Lung (tissue), 12 donors: ENCODE measurements around the gene PDCD4. TPM values are rescaled to one million over a fixed set of nuclear protein-coding genes. Genes with fewer than 3 reads are reported as not detected.

Experiments used
- ATAC-seq: fragments of 200-7000 bp; cut with Tn5 transposase; one replicate; pipeline ENCODE4 v1.9.1; 2020; ENCODE audit warnings: moderate number of reproducible peaks; ENCODE audit not compliant: insufficient read depth, low FRiP score
- DNase-seq, 3 donors: peaks; one replicate each; pipeline ENCODE4 v3.0.0-alpha.2; 2013 to 2017
- H3K27ac ChIP-seq, 2 donors: one replicate each; pipeline ENCODE4 v1.5.1; 2013; ENCODE audit warnings: mild to moderate bottlenecking in 2 of 2, moderate library complexity in 2 of 2, control low read depth in 1 of 2, inconsistent platforms in 1 of 2, low read depth in 1 of 2, low read length in 1 of 2
- H3K27me3 ChIP-seq, 3 donors: one replicate each; pipeline ENCODE4 v1.5.1; 2013; ENCODE audit warnings: low read length in 2 of 3; ENCODE audit not compliant: control insufficient read depth in 3 of 3, insufficient read depth in 3 of 3
- H3K36me3 ChIP-seq, 4 donors: one replicate each; pipeline ENCODE4 v1.5.1; 2013; ENCODE audit warnings: low read length in 4 of 4, mild to moderate bottlenecking in 1 of 4, moderate library complexity in 1 of 4; ENCODE audit not compliant: control insufficient read depth in 4 of 4, insufficient read depth in 4 of 4
- H3K4me1 ChIP-seq, 5 donors: one replicate each; pipeline ENCODE4 v1.5.1; 2013; ENCODE audit warnings: low read length in 5 of 5, mild to moderate bottlenecking in 2 of 5, moderate library complexity in 1 of 5; ENCODE audit not compliant: control insufficient read depth in 5 of 5, insufficient read depth in 5 of 5
- H3K4me3 ChIP-seq: one replicate; pipeline ENCODE4 v1.5.1; 2013; ENCODE audit warnings: mild to moderate bottlenecking, control low read depth, moderate library complexity
- H3K9ac ChIP-seq, 2 donors: one replicate each; pipeline ENCODE4 v1.5.1; 2013; ENCODE audit warnings: low read length in 2 of 2, control low read depth in 1 of 2; ENCODE audit not compliant: insufficient read depth in 1 of 2
- H3K9me3 ChIP-seq, 4 donors: one replicate each; pipeline ENCODE4 v1.5.1; 2013; ENCODE audit warnings: low read length in 3 of 4, mild to moderate bottlenecking in 1 of 4, moderate library complexity in 1 of 4; ENCODE audit not compliant: control insufficient read depth in 4 of 4, insufficient read depth in 3 of 4
- WGBS, 2 donors: extraction: QIAGEN DNeasy Blood & Tissue Kit; methylation state at CpG; one replicate each; pipeline ENCODE4 v1.1.7; 2013; 5-methylcytosine and 5-hydroxymethylcytosine counted together
- polyA plus RNA-seq, 2 donors: library from polyadenylated mRNA; stranded (reverse); fragments of 200-250 nt; gene quantifications; one replicate each; pipeline ENCODE4 v1.2.1, GENCODE V29; 2013
- total RNA-seq, 2 donors: library from RNA; depleted of rRNA in 1 of 2; stranded (reverse); fragments of >200 nt in 1 of 2; gene quantifications; one replicate each; pipeline ENCODE4 v1.2.1, GENCODE V29; 2014 to 2021
- TF ChIP-seq, protein P1 (sequence below): IDR thresholded peaks from 2 replicates; pipeline ENCODE4 v1.5.1; 2012; ENCODE audit warnings: mild to moderate bottlenecking; ENCODE audit errors: control extremely low read depth, extremely low read depth
- donor health status: control.
- donor health status: control.
- donor health status: Bipolar disorder and iron deficiency.
- donor health status: healthy.
- donor health status: DM: yes; HTN: yes; CAD: no.

PDCD4 gene
- total and polyA plus RNA-seq, 4 donors, result 26.7 to 186 (median 33.5) TPM

DNA sequence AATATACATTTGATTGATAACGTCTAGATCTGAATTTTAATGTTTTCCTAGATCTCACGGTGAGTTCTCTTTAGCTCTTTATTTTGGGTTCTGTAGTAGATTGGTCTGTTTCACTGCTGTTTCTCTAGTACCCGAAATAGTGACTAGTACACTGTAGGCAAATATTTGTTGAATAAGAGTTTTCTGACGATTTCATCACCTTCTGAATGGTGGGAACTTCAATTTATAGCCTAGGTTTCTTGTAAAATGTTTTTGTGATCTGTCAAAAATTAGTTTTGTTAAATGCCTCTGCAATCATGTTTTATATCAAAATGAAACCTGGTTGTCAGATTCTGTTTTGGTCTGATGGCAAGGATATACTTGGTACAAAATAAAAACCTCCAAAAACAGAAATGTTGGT is 10.2 kb downstream of the PDCD4 start:
- DNase-seq (no peak), ATAC-seq (no peak)
- no peaks in the 10 kb centered on the region for H3K27me3 ChIP-seq
- WGBS, 2 donors, result 68 to 79% methylated on average over 4 of the region's 4 CpGs
- H3K36me3 ChIP-seq, result peaks cover 0 to 59% (median 14%) of the 10 kb centered on the region in 4 donors
- no peak overlapping the region for H3K4me3 ChIP-seq
- no peak overlapping the region for H3K9ac ChIP-seq
- H3K4me1 ChIP-seq, result peaks cover 0 to 6% (median 0%) of the 10 kb centered on the region in 5 donors
- H3K27ac ChIP-seq, result no peak overlapping the region
- TF ChIP-seq, protein P1, sequence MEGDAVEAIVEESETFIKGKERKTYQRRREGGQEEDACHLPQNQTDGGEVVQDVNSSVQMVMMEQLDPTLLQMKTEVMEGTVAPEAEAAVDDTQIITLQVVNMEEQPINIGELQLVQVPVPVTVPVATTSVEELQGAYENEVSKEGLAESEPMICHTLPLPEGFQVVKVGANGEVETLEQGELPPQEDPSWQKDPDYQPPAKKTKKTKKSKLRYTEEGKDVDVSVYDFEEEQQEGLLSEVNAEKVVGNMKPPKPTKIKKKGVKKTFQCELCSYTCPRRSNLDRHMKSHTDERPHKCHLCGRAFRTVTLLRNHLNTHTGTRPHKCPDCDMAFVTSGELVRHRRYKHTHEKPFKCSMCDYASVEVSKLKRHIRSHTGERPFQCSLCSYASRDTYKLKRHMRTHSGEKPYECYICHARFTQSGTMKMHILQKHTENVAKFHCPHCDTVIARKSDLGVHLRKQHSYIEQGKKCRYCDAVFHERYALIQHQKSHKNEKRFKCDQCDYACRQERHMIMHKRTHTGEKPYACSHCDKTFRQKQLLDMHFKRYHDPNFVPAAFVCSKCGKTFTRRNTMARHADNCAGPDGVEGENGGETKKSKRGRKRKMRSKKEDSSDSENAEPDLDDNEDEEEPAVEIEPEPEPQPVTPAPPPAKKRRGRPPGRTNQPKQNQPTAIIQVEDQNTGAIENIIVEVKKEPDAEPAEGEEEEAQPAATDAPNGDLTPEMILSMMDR, result no peak
- no peaks in the 10 kb centered on the region for H3K9me3 ChIP-seq

DNA sequence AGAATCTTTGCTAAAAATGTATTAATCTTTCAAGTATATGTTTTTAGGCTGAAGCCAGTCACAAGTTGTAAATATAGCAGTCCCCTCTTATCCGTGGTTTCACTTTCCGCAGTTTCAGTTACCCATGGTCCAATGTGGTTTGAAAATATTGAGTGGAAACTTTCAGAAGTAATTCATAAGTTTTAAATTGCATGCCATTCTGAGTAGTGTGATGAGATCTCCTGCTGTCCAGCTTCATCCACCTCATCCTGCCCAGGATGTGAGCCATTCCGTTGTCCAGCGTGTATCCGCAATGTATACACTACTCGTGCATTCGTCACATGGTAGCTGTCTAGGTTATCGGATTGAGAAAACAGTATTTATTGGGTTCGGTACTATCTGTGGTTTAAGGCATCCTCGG is 12.2 kb downstream of the PDCD4 start:
- Histone ChIP-seq H3K9me3 (no peaks in the 10 kb centered on the region), H3K27ac (no peak overlapping the region), H3K4me3 (no peak overlapping the region), H3K4me1 (peaks cover 0 to 6% (median 0%) of the 10 kb centered on the region in 5 donors), H3K36me3 (peaks cover 3 to 52% (median 15%) of the 10 kb centered on the region in 4 donors), H3K27me3 (no peaks in the 10 kb centered on the region), H3K9ac (no peak overlapping the region)
- DNase-seq (no peak), ATAC-seq (no peak)
- TF ChIP-seq, protein P1, result no peak
- WGBS, 2 donors, result 81 to 86% methylated on average over 10 of the region's 10 CpGs

DNA sequence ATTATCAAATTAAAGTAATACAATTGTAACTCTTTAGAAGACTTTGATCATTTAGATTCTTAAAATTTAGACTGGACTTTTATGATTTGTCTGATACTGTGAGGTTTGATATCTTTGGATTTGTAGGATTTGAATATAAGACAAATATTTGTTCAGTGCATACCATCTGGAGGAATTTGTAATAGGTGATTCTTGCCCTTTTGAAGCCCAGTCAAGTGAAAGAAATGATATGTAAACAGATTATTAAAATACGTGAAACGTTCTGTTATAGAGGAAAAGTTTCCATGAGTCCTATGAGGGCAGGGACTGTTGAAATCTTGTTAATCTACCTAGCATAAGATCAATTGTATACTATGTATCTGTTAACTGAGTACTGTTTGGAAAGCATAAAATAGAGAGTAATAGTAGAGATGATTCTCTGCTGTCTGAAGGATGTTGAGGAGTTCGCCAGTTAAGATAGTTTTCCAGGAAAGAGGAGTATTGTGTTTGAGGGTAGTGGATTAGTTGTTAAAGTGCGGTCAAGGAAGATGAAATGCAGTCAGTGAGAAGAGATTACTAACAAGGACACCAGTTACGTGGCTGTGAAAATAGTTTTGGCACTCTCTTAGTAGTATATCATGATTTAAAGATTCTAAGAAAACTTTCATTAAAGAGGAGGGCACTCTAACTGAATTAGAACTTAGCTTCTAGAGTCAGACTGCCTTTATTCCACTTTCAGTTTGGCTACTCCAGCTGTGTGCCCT is 14.4 kb downstream of the PDCD4 start:
- Histone ChIP-seq H3K27ac (no peak overlapping the region), H3K4me1 (no peaks in the 10 kb centered on the region), H3K9ac (no peak overlapping the region), H3K27me3 (no peaks in the 10 kb centered on the region), H3K36me3 (peaks cover 3 to 51% (median 21%) of the 10 kb centered on the region in 4 donors), H3K9me3 (no peaks in the 10 kb centered on the region), H3K4me3 (no peak overlapping the region)
- DNase-seq, result no peak
- WGBS, 2 donors, result 59 to 69% methylated on average over 5 of the region's 5 CpGs
- ATAC-seq, result no peak
- TF ChIP-seq, protein P1, result no peak
